HG03175 (cell line): Measurements from ENCODE around the gene CTBP2.

Source experiments
- ATAC-seq: cut with Tn5 transposase; IDR thresholded peaks from one replicate; pipeline ENCODE4 v1.9.1; 2021; ENCODE audit warnings: mild to moderate bottlenecking, moderate library complexity; ENCODE audit not compliant: unreplicated experiment

The CTBP2 gene

GRCh38 chr10:125145636-125146035 is 14.7 kb downstream of the CTBP2 start:
- ATAC-seq: no peak

- ATAC-seq: peak; percentile 49
Measured at GRCh38 chr10:125144693-125145623, 15.4 kb downstream of the CTBP2 start.

GRCh38 chr10:125144206-125144605 is 16.2 kb downstream of the CTBP2 start:
- ATAC-seq: no peak

GRCh38 chr10:125142946-125143345 is 17.4 kb downstream of the CTBP2 start:
- no peak for ATAC-seq

GRCh38 chr10:125141860-125142484 is 18.4 kb downstream of the CTBP2 start:
- no peak for ATAC-seq

- ATAC-seq: no peak
Measured at GRCh38 chr10:125141150-125141859, 19.1 kb downstream of the CTBP2 start.

GRCh38 chr10:125140151-125140550 is 20.2 kb downstream of the CTBP2 start:
- no peak for ATAC-seq

- ATAC-seq: no peak
Measured at GRCh38 chr10:125137601-125138438, 22.5 kb downstream of the CTBP2 start.

- ATAC-seq: no peak
Measured at GRCh38 chr10:125136087-125136486, 24.3 kb downstream of the CTBP2 start.

- no peak for ATAC-seq
Measured at GRCh38 chr10:125135771-125136035, 24.7 kb downstream of the CTBP2 start.

GRCh38 chr10:125134916-125135770 is 25.2 kb downstream of the CTBP2 start:
- no peak for ATAC-seq

GRCh38 chr10:125134483-125134848 is 25.9 kb downstream of the CTBP2 start:
- no peak for ATAC-seq

GRCh38 chr10:125133696-125134482 is 26.5 kb downstream of the CTBP2 start:
- ATAC-seq: no peak

- ATAC-seq: no peak
Measured at GRCh38 chr10:125132344-125132743, 28.0 kb downstream of the CTBP2 start.

GRCh38 chr10:125130916-125131315 is 29.4 kb downstream of the CTBP2 start:
- no peak for ATAC-seq

GRCh38 chr10:125130260-125130659 is 30.1 kb downstream of the CTBP2 start:
- no peak for ATAC-seq

GRCh38 chr10:125129076-125129458 is 31.3 kb downstream of the CTBP2 start:
- ATAC-seq: no peak

- no peak for ATAC-seq
Measured at GRCh38 chr10:125128397-125129075, 31.8 kb downstream of the CTBP2 start.

- no peak for ATAC-seq
Measured at GRCh38 chr10:125127986-125128385, 32.4 kb downstream of the CTBP2 start.
